Measurements from ENCODE around the gene SCYGR1.
"Not testable (repeated sequence)": the region's sequence is repeated elsewhere in the genome, so short reads cannot be mapped to it uniquely, and the experiment has no call there.

DNA sequence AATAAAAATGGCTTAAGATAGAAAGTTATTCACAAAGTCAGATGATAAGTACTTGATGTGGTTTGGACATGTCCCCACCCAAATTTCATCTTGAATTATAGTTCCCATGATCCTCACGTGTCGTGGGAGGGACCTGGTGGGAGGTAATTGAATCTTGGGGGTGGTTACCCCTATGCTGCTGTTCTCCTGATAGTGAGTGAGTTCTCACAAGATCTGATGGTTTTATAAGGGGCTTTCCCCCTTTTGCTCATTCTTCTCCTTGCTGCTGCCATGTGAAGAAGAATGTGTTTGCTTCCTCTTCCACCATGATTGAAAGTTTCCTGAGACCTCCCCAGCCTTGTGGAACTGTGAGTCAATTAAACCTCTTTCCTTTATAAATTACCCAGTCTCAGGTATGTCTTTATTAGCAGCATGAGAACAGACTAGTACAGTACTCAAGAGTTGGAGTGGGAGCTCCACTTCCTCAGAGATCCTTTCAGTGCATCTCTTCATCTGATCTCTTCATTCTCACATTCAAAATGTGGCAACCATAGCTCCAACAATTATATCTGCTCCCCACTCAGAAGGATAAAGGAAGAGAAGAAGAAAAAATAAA, 5.4 kb downstream of the SCYGR1 start:
- TF ChIP-seq POLR2A, CTCF (IDR thresholded peaks at IDR 0.05): not testable (repeated sequence)

All from prostate gland (tissue), 2 donors.